Measurements from ENCODE around the gene RHBDL1. TPM values are rescaled to one million over a fixed set of nuclear protein-coding genes. Genes with fewer than 3 reads are reported as not detected.

Gene RHBDL1
- total RNA-seq, 1 experiment from 2014 or later: 1.7 TPM

- H3K9me3 ChIP-seq (ENCODE audit: low read length): no peaks in the 10 kb centered on the region
- H3K9me2 ChIP-seq (replicated peaks; ENCODE audit: low read length): no peaks in the 10 kb centered on the region
- no peak overlapping the region for H2AFZ ChIP-seq (ENCODE audit: low read length)
- no peaks in the 10 kb centered on the region for H3K79me2 ChIP-seq (ENCODE audit: low read length)
- no peaks in the 10 kb centered on the region for H3K36me3 ChIP-seq (ENCODE audit: low read depth, low read length)
- no peak for TF ChIP-seq CTCF (conservative IDR thresholded peaks at IDR 0.05; ENCODE audit: low read depth, low read length)
- no peak for TF ChIP-seq EZH2 (IDR thresholded peaks at IDR 0.05; ENCODE audit: low read length, unreplicated experiment)
- no peak for TF ChIP-seq EZH2phosphoT487 (IDR thresholded peaks at IDR 0.05; ENCODE audit: borderline replicate concordance, low read length)
- no TSS peak for BruUV-seq (replicated peaks)
- no peak overlapping the region for H3K9ac ChIP-seq (ENCODE audit: low read length)
- H3K27ac ChIP-seq (ENCODE audit: low read length): no peak overlapping the region
- H4K20me1 ChIP-seq (ENCODE audit: low read length): no peaks in the 10 kb centered on the region
- peaks cover 33% of the 10 kb centered on the region for H3K27me3 ChIP-seq (ENCODE audit: low read length)
- intact Hi-C loops (cut with micrococcal nuclease): no loop called here
- H3F3A ChIP-seq (ENCODE audit: low read length, unreplicated experiment): no peaks in the 10 kb centered on the region
- ChIA-PET POLR2A (ENCODE audit: unreplicated experiment) (no interaction called here), CTCF (no interaction called here)
- peak overlapping the region; percentile 57 for H3K4me2 ChIP-seq (ENCODE audit: low read length)
- DNase-seq (no peak), ATAC-seq (no peak)
- peaks cover 3% of the 10 kb centered on the region; the same call in 1 of the 2 replicates for H3K4me1 ChIP-seq (ENCODE audit: insufficient read depth, low read length)
- peak overlapping the region; percentile 32; the same call in 1 of the 2 replicates for H3K4me3 ChIP-seq (ENCODE audit: low read length)
Observed at GRCh38 chr16:706189-707061, 31.0 kb downstream of the RHBDL1 start.

- intact Hi-C loops (cut with micrococcal nuclease): no loop called here
- no peak overlapping the region for H3K9ac ChIP-seq (ENCODE audit: low read length)
- H4K20me1 ChIP-seq (ENCODE audit: low read length): no peaks in the 10 kb centered on the region
- H3F3A ChIP-seq (ENCODE audit: low read length, unreplicated experiment): no peaks in the 10 kb centered on the region
- no peaks in the 10 kb centered on the region for H3K79me2 ChIP-seq (ENCODE audit: low read length)
- peaks cover 4% of the 10 kb centered on the region; the same call in 1 of the 2 replicates for H3K4me1 ChIP-seq (ENCODE audit: insufficient read depth, low read length)
- POLR2A ChIA-PET (ENCODE audit: unreplicated experiment): interaction anchor here (0.5 to 0.9 kb wide), 2 partner anchors 16 to 636 kb away, joined by 6 to 12 read pairs; no protein-coding TSS in a partner anchor
- H3K27me3 ChIP-seq (ENCODE audit: low read length): peaks cover 33% of the 10 kb centered on the region
- H2AFZ ChIP-seq (ENCODE audit: low read length): no peak overlapping the region
- no peaks in the 10 kb centered on the region for H3K9me2 ChIP-seq (replicated peaks; ENCODE audit: low read length)
- no peaks in the 10 kb centered on the region for H3K36me3 ChIP-seq (ENCODE audit: low read depth, low read length)
- no peak overlapping the region for H3K4me2 ChIP-seq (ENCODE audit: low read length)
- DNase-seq (no peak), ATAC-seq (no peak)
- TF ChIP-seq EZH2 (IDR thresholded peaks at IDR 0.05; ENCODE audit: low read length, unreplicated experiment) (no peak), CTCF (conservative IDR thresholded peaks at IDR 0.05; ENCODE audit: low read depth, low read length) (no peak), EZH2phosphoT487 (IDR thresholded peaks at IDR 0.05; ENCODE audit: borderline replicate concordance, low read length) (no peak)
- no peak overlapping the region for H3K4me3 ChIP-seq (ENCODE audit: low read length)
- CTCF ChIA-PET: no interaction called here
- H3K9me3 ChIP-seq (ENCODE audit: low read length): no peaks in the 10 kb centered on the region
- no peak overlapping the region for H3K27ac ChIP-seq (ENCODE audit: low read length)
- no TSS peak for BruUV-seq (replicated peaks)
Observed at GRCh38 chr16:707062-707538, 31.6 kb downstream of the RHBDL1 start.

- H3K9ac ChIP-seq (ENCODE audit: low read length): no peak overlapping the region
- ATAC-seq (no peak), DNase-seq (no peak)
- H3F3A ChIP-seq (ENCODE audit: low read length, unreplicated experiment): no peaks in the 10 kb centered on the region
- no peaks in the 10 kb centered on the region for H4K20me1 ChIP-seq (ENCODE audit: low read length)
- H3K4me3 ChIP-seq (ENCODE audit: low read length): no peak overlapping the region
- CTCF ChIA-PET: no interaction called here
- POLR2A ChIA-PET (ENCODE audit: unreplicated experiment): interaction anchor here (0.9 kb wide), 1 partner anchor 17 kb away, joined by 6 read pairs; no protein-coding TSS in a partner anchor
- intact Hi-C loops (cut with micrococcal nuclease): no loop called here
- no peaks in the 10 kb centered on the region for H3K9me3 ChIP-seq (ENCODE audit: low read length)
- H3K27me3 ChIP-seq (ENCODE audit: low read length): peaks cover 33% of the 10 kb centered on the region
- no peaks in the 10 kb centered on the region for H3K36me3 ChIP-seq (ENCODE audit: low read depth, low read length)
- no peak overlapping the region for H3K27ac ChIP-seq (ENCODE audit: low read length)
- no peak overlapping the region for H3K4me2 ChIP-seq (ENCODE audit: low read length)
- H2AFZ ChIP-seq (ENCODE audit: low read length): no peak overlapping the region
- BruUV-seq (replicated peaks): no TSS peak
- H3K9me2 ChIP-seq (replicated peaks; ENCODE audit: low read length): no peaks in the 10 kb centered on the region
- no peak for TF ChIP-seq EZH2phosphoT487 (IDR thresholded peaks at IDR 0.05; ENCODE audit: borderline replicate concordance, low read length)
- TF ChIP-seq EZH2 (IDR thresholded peaks at IDR 0.05; ENCODE audit: low read length, unreplicated experiment): no peak
- TF ChIP-seq CTCF (conservative IDR thresholded peaks at IDR 0.05; ENCODE audit: low read depth, low read length): no peak
- H3K4me1 ChIP-seq (ENCODE audit: insufficient read depth, low read length): peaks cover 4% of the 10 kb centered on the region; the same call in 1 of the 2 replicates
- H3K79me2 ChIP-seq (ENCODE audit: low read length): no peaks in the 10 kb centered on the region
Observed at GRCh38 chr16:708019-708418, 32.5 kb downstream of the RHBDL1 start.

Data from PC-3 (cell line).